Progenitor cell of endocrine pancreas (in vitro differentiated cells): ENCODE measurements around the gene ABCA5. TPM values are rescaled to one million over a fixed set of nuclear protein-coding genes. Genes with fewer than 3 reads are reported as not detected.
A peak's percentile ranks its signal among the peaks of the same experiment; 100 is the strongest.

Experiments
- DNase-seq: peaks from one replicate; pipeline ENCODE4 v3.0.0; 2021; ENCODE audit warnings: low spot score; ENCODE audit not compliant: unreplicated experiment
- H3K27ac Mint-ChIP-seq: 2 replicates; pipeline ENCODE4 v1.8.0; 2021; ENCODE audit warnings: mild to moderate bottlenecking, moderate library complexity, mixed read lengths
- H3K27me3 Mint-ChIP-seq: 2 replicates; pipeline ENCODE4 v1.8.0; 2021; ENCODE audit warnings: mixed read lengths
- H3K36me3 Mint-ChIP-seq: 2 replicates; pipeline ENCODE4 v1.8.0; 2022; ENCODE audit warnings: mixed read lengths; ENCODE audit not compliant: insufficient read depth
- H3K4me1 Mint-ChIP-seq: 2 replicates; pipeline ENCODE4 v1.8.0; 2021; ENCODE audit warnings: low read depth, mixed read lengths
- H3K4me3 Mint-ChIP-seq: 2 replicates; pipeline ENCODE4 v1.8.0; 2021; ENCODE audit warnings: low read depth, mild to moderate bottlenecking, moderate library complexity, mixed read lengths
- H3K9me3 Mint-ChIP-seq: 2 replicates; pipeline ENCODE4 v1.8.0; 2021; ENCODE audit warnings: low read depth, mixed read lengths
- total RNA-seq: library from RNA; stranded (reverse); gene quantifications from 2 replicates; pipeline ENCODE4 v1.2.1, GENCODE V29; 2021
- TF ChIP-seq, protein P1 (sequence below): fragments of 200-600 bp; sonication (generic); IDR thresholded peaks from one replicate; pipeline ENCODE4 v1.5.0; 2021; ENCODE audit warnings: antibody characterized with exemption, mild to moderate bottlenecking; ENCODE audit not compliant: unreplicated experiment

Gene ABCA5
- total RNA-seq, 1 donor from 2014 or later = 10.9 TPM

- H3K27me3 Mint-ChIP-seq = peaks cover 4% of the 10 kb centered on the region
- no peaks in the 10 kb centered on the region for H3K36me3 Mint-ChIP-seq
- TF ChIP-seq, protein P1, sequence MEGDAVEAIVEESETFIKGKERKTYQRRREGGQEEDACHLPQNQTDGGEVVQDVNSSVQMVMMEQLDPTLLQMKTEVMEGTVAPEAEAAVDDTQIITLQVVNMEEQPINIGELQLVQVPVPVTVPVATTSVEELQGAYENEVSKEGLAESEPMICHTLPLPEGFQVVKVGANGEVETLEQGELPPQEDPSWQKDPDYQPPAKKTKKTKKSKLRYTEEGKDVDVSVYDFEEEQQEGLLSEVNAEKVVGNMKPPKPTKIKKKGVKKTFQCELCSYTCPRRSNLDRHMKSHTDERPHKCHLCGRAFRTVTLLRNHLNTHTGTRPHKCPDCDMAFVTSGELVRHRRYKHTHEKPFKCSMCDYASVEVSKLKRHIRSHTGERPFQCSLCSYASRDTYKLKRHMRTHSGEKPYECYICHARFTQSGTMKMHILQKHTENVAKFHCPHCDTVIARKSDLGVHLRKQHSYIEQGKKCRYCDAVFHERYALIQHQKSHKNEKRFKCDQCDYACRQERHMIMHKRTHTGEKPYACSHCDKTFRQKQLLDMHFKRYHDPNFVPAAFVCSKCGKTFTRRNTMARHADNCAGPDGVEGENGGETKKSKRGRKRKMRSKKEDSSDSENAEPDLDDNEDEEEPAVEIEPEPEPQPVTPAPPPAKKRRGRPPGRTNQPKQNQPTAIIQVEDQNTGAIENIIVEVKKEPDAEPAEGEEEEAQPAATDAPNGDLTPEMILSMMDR = no peak
- DNase-seq = no peak
- H3K4me1 Mint-ChIP-seq = peaks cover 5% of the 10 kb centered on the region
- H3K27ac Mint-ChIP-seq = no peak overlapping the region
- H3K9me3 Mint-ChIP-seq = peaks cover 5% of the 10 kb centered on the region
- H3K4me3 Mint-ChIP-seq = no peak overlapping the region
Observed at GRCh38 chr17:69331756-69332155, 4.8 kb upstream of the ABCA5 start.

GRCh38 chr17:69326377-69327059 lies 415 bp downstream of the ABCA5 start:
- Mint-ChIP-seq H3K27me3 (peaks cover 11% of the 10 kb centered on the region), H3K9me3 (no peaks in the 10 kb centered on the region), H3K27ac (peak overlapping the region; percentile 94), H3K36me3 (no peaks in the 10 kb centered on the region), H3K4me3 (peak overlapping the region; percentile 91), H3K4me1 (peaks cover 18% of the 10 kb centered on the region)
- TF ChIP-seq, protein P1 = no peak
- no peak for DNase-seq

- H3K4me1 Mint-ChIP-seq = peaks cover 18% of the 10 kb centered on the region
- TF ChIP-seq, protein P1 = no peak
Observed at GRCh38 chr17:69325518-69326376, 1.2 kb downstream of the ABCA5 start.

DNA sequence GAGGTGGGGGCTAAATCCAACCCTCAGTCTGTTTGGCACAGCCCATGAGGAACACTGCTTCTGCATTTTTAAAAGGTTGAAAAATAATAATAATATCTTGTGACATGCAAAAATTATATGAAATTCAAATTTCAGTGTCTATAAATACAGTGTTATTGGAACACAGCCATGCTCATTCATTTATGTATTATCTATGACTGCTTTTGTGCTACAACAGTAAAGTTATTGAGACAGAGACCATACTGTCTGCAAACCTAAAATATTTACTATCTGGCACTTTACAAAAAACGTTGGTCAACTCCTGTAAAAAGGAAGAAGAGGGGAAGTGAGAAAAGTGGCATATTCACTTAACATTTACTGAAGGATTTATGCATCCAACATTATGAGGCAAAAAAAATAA lies 3.1 kb downstream of the ABCA5 start:
- Mint-ChIP-seq H3K9me3 (no peaks in the 10 kb centered on the region), H3K4me3 (no peak overlapping the region), H3K4me1 (peaks cover 18% of the 10 kb centered on the region), H3K27ac (no peak overlapping the region), H3K36me3 (no peaks in the 10 kb centered on the region), H3K27me3 (peaks cover 7% of the 10 kb centered on the region)
- TF ChIP-seq, protein P1 = no peak
- DNase-seq = no peak

More at GRCh38 chr17:69325518-69326376, 1.2 kb downstream of the ABCA5 start:
- H3K9me3 Mint-ChIP-seq = no peaks in the 10 kb centered on the region
- peak overlapping the region; percentile 93 for H3K27ac Mint-ChIP-seq
- no peak for DNase-seq
- H3K27me3 Mint-ChIP-seq = peaks cover 11% of the 10 kb centered on the region
- no peaks in the 10 kb centered on the region for H3K36me3 Mint-ChIP-seq
- H3K4me3 Mint-ChIP-seq = peak overlapping the region; percentile 91

DNA sequence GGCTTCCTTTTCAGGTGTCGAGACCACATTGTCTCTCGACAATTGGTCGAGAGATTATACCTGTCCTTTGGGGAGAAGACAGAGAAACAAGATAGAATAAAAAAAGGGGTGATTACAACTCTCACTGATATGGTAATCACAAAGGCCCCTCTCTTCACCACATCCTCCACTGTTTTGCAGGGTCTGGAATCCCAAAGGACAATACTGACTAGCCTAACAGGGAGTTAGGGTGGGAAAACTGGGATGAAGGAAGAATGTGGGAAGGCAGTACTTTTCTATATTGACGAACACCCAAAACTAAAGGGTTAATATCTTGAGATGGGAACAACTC lies 6.1 kb downstream of the ABCA5 start:
- H3K36me3 Mint-ChIP-seq = no peaks in the 10 kb centered on the region
- TF ChIP-seq, protein P1 = no peak
- H3K27me3 Mint-ChIP-seq = peaks cover 7% of the 10 kb centered on the region
- H3K4me1 Mint-ChIP-seq = peaks cover 10% of the 10 kb centered on the region
- no peak overlapping the region for H3K4me3 Mint-ChIP-seq
- DNase-seq = no peak
- no peaks in the 10 kb centered on the region for H3K9me3 Mint-ChIP-seq
- H3K27ac Mint-ChIP-seq = peak overlapping the region; percentile 2
